Thoracic aorta (tissue), 2 donors: ENCODE measurements around the gene CD151. TPM values are rescaled to one million over a fixed set of nuclear protein-coding genes. Genes with fewer than 3 reads are reported as not detected.

Experiments used
- ATAC-seq: fragments of 150-250 bp; one replicate; pipeline ENCODE4 v1.8.0; 2017; ENCODE audit warnings: low read depth; ENCODE audit not compliant: insufficient number of reproducible peaks, low FRiP score
- DNase-seq: peaks from one replicate; pipeline ENCODE4 v3.0.0-alpha.2; 2020; ENCODE audit warnings: low spot score
- H3K27ac ChIP-seq, 2 donors: fragments of 200-600 bp; sonication (generic); 1 replicate in 1 of 2; 2 replicates in 1 of 2; pipeline ENCODE4 v1.5.1; 2016; ENCODE audit warnings: mild to moderate bottlenecking in 2 of 2, moderate library complexity in 2 of 2
- H3K27me3 ChIP-seq: fragments of 200-600 bp; sonication (generic); replicated peaks from 2 replicates; pipeline ENCODE4 v1.6.0; 2016; ENCODE audit warnings: mild to moderate bottlenecking; ENCODE audit not compliant: insufficient read depth
- H3K36me3 ChIP-seq: fragments of 200-600 bp; sonication (generic); one replicate; pipeline ENCODE4 v1.5.1; 2016
- H3K4me1 ChIP-seq, 2 donors: fragments of 200-600 bp; sonication (generic); 1 replicate in 1 of 2; 2 replicates in 1 of 2; pipeline versions ENCODE4 v1.5.1 to v1.6.0; 2016; ENCODE audit warnings: low read depth in 2 of 2, mild to moderate bottlenecking in 1 of 2; ENCODE audit not compliant: control insufficient read depth in 1 of 2
- H3K4me3 ChIP-seq: fragments of 200-600 bp; sonication (generic); 2 replicates; pipeline ENCODE4 v1.5.1; 2016; ENCODE audit warnings: mild to moderate bottlenecking
- H3K9me3 ChIP-seq: fragments of 200-600 bp; sonication (generic); 2 replicates; pipeline ENCODE4 v1.5.1; 2016
- CTCF ChIP-seq: fragments of 200-600 bp; sonication (generic); IDR thresholded peaks from one replicate; pipeline ENCODE4 v1.5.1; 2019; ENCODE audit warnings: antibody characterized with exemption
- total RNA-seq, 2 donors: library from RNA; depleted of rRNA; stranded (reverse); fragments of >200 nt; gene quantifications; one replicate each; pipeline versions ENCODE4 v1.1.0 to v1.2.3, GENCODE V29; 2016

The CD151 gene
- total RNA-seq, 2 donors from 2014 or later = 532 to 1,455 TPM

DNA sequence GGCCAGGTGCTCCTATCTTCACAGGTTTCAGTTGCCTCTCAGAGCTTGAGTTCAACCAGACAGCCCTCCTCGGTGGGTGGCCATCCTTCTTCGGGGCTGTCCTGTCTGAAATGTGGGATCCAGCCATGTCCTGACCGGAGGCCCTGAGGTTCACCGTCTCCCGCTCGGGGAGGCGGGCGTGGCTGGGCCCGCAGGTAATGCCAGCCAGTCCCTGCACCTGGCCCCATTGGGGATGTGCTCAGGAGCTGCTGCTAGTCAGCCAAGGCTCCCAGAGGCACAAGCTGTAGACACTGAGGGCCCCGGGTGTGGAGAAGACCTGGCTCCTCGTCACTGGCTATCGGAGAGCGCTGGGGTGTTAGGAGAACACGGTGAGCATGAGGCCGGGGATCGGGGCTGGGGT lies 42.5 kb downstream of the CD151 start:
- Histone ChIP-seq H3K4me3 (no peak overlapping the region), H3K27me3 (no peaks in the 10 kb centered on the region), H3K4me1 (no peaks in the 10 kb centered on the region), H3K36me3 (no peaks in the 10 kb centered on the region), H3K9me3 (no peaks in the 10 kb centered on the region), H3K27ac (no peak overlapping the region)
- TF ChIP-seq CTCF = no peak
- no peak for DNase-seq
- no peak for ATAC-seq

GRCh38 chr11:875769-876301 lies 43.1 kb downstream of the CD151 start:
- H3K4me3 ChIP-seq = no peak overlapping the region
- DNase-seq (no peak), ATAC-seq (no peak)
- H3K4me1 ChIP-seq = no peaks in the 10 kb centered on the region
- TF ChIP-seq CTCF = no peak
- H3K27me3 ChIP-seq = no peaks in the 10 kb centered on the region
- H3K9me3 ChIP-seq = no peaks in the 10 kb centered on the region
- H3K36me3 ChIP-seq = no peaks in the 10 kb centered on the region
- H3K27ac ChIP-seq = no peak overlapping the region

DNA sequence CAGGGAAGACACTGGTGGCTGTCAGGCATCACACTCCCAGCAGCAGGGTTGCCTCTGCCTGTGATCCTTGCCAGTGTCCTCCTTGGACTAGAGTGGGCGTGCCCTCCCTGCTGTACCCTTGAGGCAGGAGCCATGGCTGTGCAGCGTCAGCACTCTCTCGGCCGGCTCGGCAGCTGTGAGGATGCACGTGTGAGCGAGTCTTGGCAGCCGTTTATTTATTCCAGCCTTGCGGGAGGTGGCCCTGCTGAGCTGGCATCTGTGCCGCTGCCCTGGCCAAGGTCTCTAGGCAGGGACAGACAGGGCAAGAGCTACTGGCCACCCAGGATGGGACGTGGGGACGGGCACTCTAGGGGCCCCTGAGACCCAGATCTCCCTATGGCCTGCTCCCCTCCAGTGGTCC lies 43.8 kb downstream of the CD151 start:
- Histone ChIP-seq H3K27ac (no peak overlapping the region), H3K27me3 (no peaks in the 10 kb centered on the region), H3K4me3 (no peak overlapping the region), H3K4me1 (no peaks in the 10 kb centered on the region), H3K36me3 (no peaks in the 10 kb centered on the region), H3K9me3 (no peaks in the 10 kb centered on the region)
- DNase-seq (no peak), ATAC-seq (no peak)
- TF ChIP-seq CTCF = no peak

DNA sequence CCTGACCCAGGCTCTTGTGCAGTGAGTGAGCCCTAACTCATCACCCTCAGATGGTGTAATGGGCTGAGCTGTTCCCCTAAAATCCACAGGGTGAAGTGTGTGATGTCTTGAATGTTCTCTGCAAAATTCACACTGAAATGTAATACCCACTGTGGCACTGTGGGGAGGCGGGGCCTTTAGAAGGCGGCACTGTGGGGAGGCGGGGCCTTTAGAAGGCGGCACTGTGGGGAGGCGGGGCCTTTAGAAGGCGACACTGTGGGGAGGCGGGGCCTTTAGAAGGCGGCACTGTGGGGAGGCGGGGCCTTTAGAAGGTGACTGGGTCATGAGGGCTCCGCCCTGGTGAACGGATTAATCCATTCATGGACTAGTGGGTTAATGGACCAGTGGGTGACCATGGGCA lies 44.8 kb downstream of the CD151 start:
- H3K27me3 ChIP-seq = no peaks in the 10 kb centered on the region
- no peaks in the 10 kb centered on the region for H3K36me3 ChIP-seq

GRCh38 chr11:880447-880846 lies 47.7 kb downstream of the CD151 start:
- DNase-seq = no peak
- H3K36me3 ChIP-seq = no peaks in the 10 kb centered on the region

More for the DNA sequence above, 44.8 kb downstream of the CD151 start:
- no peaks in the 10 kb centered on the region for H3K4me1 ChIP-seq
- H3K4me3 ChIP-seq = no peak overlapping the region
- ATAC-seq = no peak
- DNase-seq = no peak
- H3K27ac ChIP-seq = no peak overlapping the region
- H3K9me3 ChIP-seq = no peaks in the 10 kb centered on the region
- TF ChIP-seq CTCF = no peak

More at GRCh38 chr11:880447-880846, 47.7 kb downstream of the CD151 start:
- H3K4me1 ChIP-seq = no peaks in the 10 kb centered on the region
- no peak for TF ChIP-seq CTCF
- H3K9me3 ChIP-seq = no peaks in the 10 kb centered on the region
- H3K4me3 ChIP-seq = no peak overlapping the region
- no peak overlapping the region for H3K27ac ChIP-seq
- no peaks in the 10 kb centered on the region for H3K27me3 ChIP-seq
- no peak for ATAC-seq
